ENCODE results near the gene TRA2B.
"Not testable (repeated sequence)": the region's sequence is repeated elsewhere in the genome, so short reads cannot be mapped to it uniquely, and the experiment has no call there.

The TRA2B gene

GRCh38 chr3:185909913-185910312, 27.9 kb downstream of the TRA2B start:
- not testable (repeated sequence) for H3K79me2 ChIP-seq (ENCODE audit: insufficient read depth, low read depth); H3K4me3 ChIP-seq (IDR thresholded peaks at IDR 0.05; ENCODE audit: insufficient read depth, low read depth, low read length); H3K27ac ChIP-seq; H3K27me3 ChIP-seq (ENCODE audit: insufficient read depth, low read depth); H4K20me1 ChIP-seq (ENCODE audit: insufficient read depth); H3K4me1 ChIP-seq (ENCODE audit: low read depth, poor library complexity, severe bottlenecking); H3K36me3 ChIP-seq (ENCODE audit: insufficient read depth); H2AFZ ChIP-seq (ENCODE audit: low read depth); H3K4me2 ChIP-seq; H3K9ac ChIP-seq

- H3K27ac ChIP-seq, result no peak overlapping the region
- H3K79me2 ChIP-seq (ENCODE audit: insufficient read depth, low read depth), result no peaks in the 10 kb centered on the region
- H3K36me3 ChIP-seq (ENCODE audit: insufficient read depth), result no peaks in the 10 kb centered on the region
- H4K20me1 ChIP-seq (ENCODE audit: insufficient read depth), result no peaks in the 10 kb centered on the region
- H3K4me1 ChIP-seq (ENCODE audit: low read depth, poor library complexity, severe bottlenecking), result peaks cover 6% of the 10 kb centered on the region
- H3K4me2 ChIP-seq, result no peak overlapping the region
- no peak overlapping the region for H3K9ac ChIP-seq
- no peak overlapping the region for H3K4me3 ChIP-seq (IDR thresholded peaks at IDR 0.05; ENCODE audit: insufficient read depth, low read depth, low read length)
- H2AFZ ChIP-seq (ENCODE audit: low read depth), result no peak overlapping the region; the same call in 1 of the 2 replicates
- TF ChIP-seq CTCF (conservative IDR thresholded peaks at IDR 0.05; ENCODE audit: low read depth, low read length), result no peak
- no peaks in the 10 kb centered on the region for H3K27me3 ChIP-seq (ENCODE audit: insufficient read depth, low read depth)
Measured at GRCh38 chr3:185900228-185900627, 37.6 kb downstream of the TRA2B start.

- no peak overlapping the region for H3K27ac ChIP-seq
- peaks cover 6% of the 10 kb centered on the region for H3K4me1 ChIP-seq (ENCODE audit: low read depth, poor library complexity, severe bottlenecking)
- H3K4me3 ChIP-seq (IDR thresholded peaks at IDR 0.05; ENCODE audit: insufficient read depth, low read depth, low read length), result no peak overlapping the region
- H2AFZ ChIP-seq (ENCODE audit: low read depth), result no peak overlapping the region
- no peak overlapping the region for H3K9ac ChIP-seq
- no peaks in the 10 kb centered on the region for H4K20me1 ChIP-seq (ENCODE audit: insufficient read depth)
- no peaks in the 10 kb centered on the region for H3K27me3 ChIP-seq (ENCODE audit: insufficient read depth, low read depth)
- no peak overlapping the region for H3K4me2 ChIP-seq
- H3K79me2 ChIP-seq (ENCODE audit: insufficient read depth, low read depth), result no peaks in the 10 kb centered on the region
- H3K36me3 ChIP-seq (ENCODE audit: insufficient read depth), result no peaks in the 10 kb centered on the region
- TF ChIP-seq CTCF (conservative IDR thresholded peaks at IDR 0.05; ENCODE audit: low read depth, low read length), result no peak
Measured at GRCh38 chr3:185896636-185897035, 41.2 kb downstream of the TRA2B start.

GRCh38 chr3:185887066-185887465, 50.7 kb downstream of the TRA2B start:
- TF ChIP-seq CTCF (conservative IDR thresholded peaks at IDR 0.05; ENCODE audit: low read depth, low read length), result no peak
- no peaks in the 10 kb centered on the region for H3K4me1 ChIP-seq (ENCODE audit: low read depth, poor library complexity, severe bottlenecking)
- no peaks in the 10 kb centered on the region for H3K36me3 ChIP-seq (ENCODE audit: insufficient read depth)
- no peaks in the 10 kb centered on the region for H4K20me1 ChIP-seq (ENCODE audit: insufficient read depth)
- H3K27ac ChIP-seq, result no peak overlapping the region
- H3K79me2 ChIP-seq (ENCODE audit: insufficient read depth, low read depth), result no peaks in the 10 kb centered on the region
- no peaks in the 10 kb centered on the region for H3K27me3 ChIP-seq (ENCODE audit: insufficient read depth, low read depth)
- no peak overlapping the region for H3K9ac ChIP-seq
- H2AFZ ChIP-seq (ENCODE audit: low read depth), result no peak overlapping the region
- H3K4me2 ChIP-seq, result no peak overlapping the region
- H3K4me3 ChIP-seq (IDR thresholded peaks at IDR 0.05; ENCODE audit: insufficient read depth, low read depth, low read length), result no peak overlapping the region

GRCh38 chr3:185884641-185885040, 53.2 kb downstream of the TRA2B start:
- Histone ChIP-seq H3K79me2 (ENCODE audit: insufficient read depth, low read depth) (no peaks in the 10 kb centered on the region), H4K20me1 (ENCODE audit: insufficient read depth) (no peaks in the 10 kb centered on the region), H3K27me3 (ENCODE audit: insufficient read depth, low read depth) (no peaks in the 10 kb centered on the region), H3K27ac (no peak overlapping the region), H3K4me1 (ENCODE audit: low read depth, poor library complexity, severe bottlenecking) (no peaks in the 10 kb centered on the region), H3K36me3 (ENCODE audit: insufficient read depth) (no peaks in the 10 kb centered on the region), H3K4me3 (IDR thresholded peaks at IDR 0.05; ENCODE audit: insufficient read depth, low read depth, low read length) (no peak overlapping the region), H3K4me2 (no peak overlapping the region), H2AFZ (ENCODE audit: low read depth) (no peak overlapping the region), H3K9ac (no peak overlapping the region)
- TF ChIP-seq CTCF (conservative IDR thresholded peaks at IDR 0.05; ENCODE audit: low read depth, low read length), result no peak
